PFSK-1 (cell line): ENCODE measurements around the gene SYNJ2. TPM values are rescaled to one million over a fixed set of nuclear protein-coding genes. Genes with fewer than 3 reads are reported as not detected.

Experiments
- FOXP2 ChIP-seq: optimal IDR thresholded peaks from 2 replicates; pipeline ENCODE3; 2011; ENCODE audit warnings: borderline replicate concordance, control low read depth, inconsistent platforms; ENCODE audit not compliant: insufficient read depth; ENCODE audit errors: extremely low read length, extremely low read depth
- POLR2AphosphoS5 ChIP-seq: IDR thresholded peaks from 2 replicates; pipeline ENCODE4 v1.6.1; 2012; ENCODE audit warnings: low read depth, mild to moderate bottlenecking, control low read depth, low read length, moderate library complexity
- REST ChIP-seq, 2 experiments: IDR thresholded peaks; 2 replicates each; pipeline versions ENCODE4 v1.6.1 to v1.8.0; 2011 to 2012; ENCODE audit warnings: low read depth in 2 of 2, low read length in 2 of 2, control low read depth in 1 of 2, inconsistent platforms in 1 of 2, mild to moderate bottlenecking in 1 of 2, moderate library complexity in 1 of 2; ENCODE audit not compliant: insufficient read depth in 1 of 2
- SIN3A ChIP-seq: IDR thresholded peaks from 2 replicates; pipeline ENCODE4 v1.6.1; 2012; ENCODE audit warnings: mild to moderate bottlenecking, low read length, moderate library complexity, borderline replicate concordance; ENCODE audit not compliant: insufficient read depth
- TAF1 ChIP-seq: IDR thresholded peaks from 2 replicates; pipeline ENCODE4 v1.6.1; 2012; ENCODE audit warnings: low read length, control low read depth, borderline replicate concordance; ENCODE audit not compliant: insufficient read depth
- polyA plus RNA-seq: library from polyadenylated mRNA; unstranded; fragments of >200 nt; gene quantifications from one replicate; pipeline ENCODE4 v1.2.1, GENCODE V29; 2012; ENCODE audit warnings: low read depth, missing spikeins; ENCODE audit not compliant: insufficient read length

The SYNJ2 gene
- 13.5 TPM for polyA plus RNA-seq

- TF ChIP-seq SIN3A (no peak), POLR2AphosphoS5 (peak; percentile 47; the same call in 1 of the 2 replicates), TAF1 (no peak), FOXP2 (peak; percentile 27), REST (IDR thresholded peaks at IDR 0.05; ENCODE audit: insufficient read depth in 1 of 2, low read depth in 2 of 2, low read length in 2 of 2) (no peak)
Measured at GRCh38 chr6:157981395-157982101, at the start of gene SYNJ2. Gene SYNJ2 (plus strand): TSS chr6:157981863. CDS start chr6:157981962, 99 bp downstream.

- TF ChIP-seq POLR2AphosphoS5 (no peak), FOXP2 (no peak), REST (IDR thresholded peaks at IDR 0.05; ENCODE audit: insufficient read depth in 1 of 2, low read depth in 2 of 2, low read length in 2 of 2) (no peak), TAF1 (no peak), SIN3A (no peak)
Measured at GRCh38 chr6:157935786-157936185, 45.9 kb upstream of the SYNJ2 start.

GRCh38 chr6:157937318-157937717 is 44.3 kb upstream of the SYNJ2 start:
- TF ChIP-seq TAF1 (no peak), POLR2AphosphoS5 (no peak), FOXP2 (no peak), REST (IDR thresholded peaks at IDR 0.05; ENCODE audit: insufficient read depth in 1 of 2, low read depth in 2 of 2, low read length in 2 of 2) (no peak), SIN3A (no peak)

GRCh38 chr6:157937916-157938315 is 43.7 kb upstream of the SYNJ2 start:
- TF ChIP-seq POLR2AphosphoS5 (no peak), SIN3A (no peak), REST (IDR thresholded peaks at IDR 0.05; ENCODE audit: insufficient read depth in 1 of 2, low read depth in 2 of 2, low read length in 2 of 2) (no peak), FOXP2 (no peak), TAF1 (no peak)
